Cardiac muscle cell (in vitro differentiated cells and primary cell): ENCODE measurements around the gene HORMAD2. TPM values are rescaled to one million over a fixed set of nuclear protein-coding genes. Genes with fewer than 3 reads are reported as not detected.

Source experiments
- DNase-seq, 2 donors: peaks; one replicate each; pipeline versions ENCODE4 v3.0.0 to v3.0.0-alpha.2; 2010 to 2017; ENCODE audit warnings: low read depth in 1 of 2, low spot score in 1 of 2
- H3K27ac ChIP-seq: fragments of 200-600 bp; sonication (generic); 2 replicates; pipeline ENCODE4 v1.5.1; 2016
- H3K27me3 ChIP-seq: fragments of 200-600 bp; sonication (generic); 2 replicates; pipeline ENCODE4 v1.6.0; 2016; ENCODE audit warnings: control low read depth
- H3K36me3 ChIP-seq: fragments of 200-600 bp; sonication (generic); 2 replicates; pipeline ENCODE4 v1.5.1; 2016; ENCODE audit warnings: control low read depth
- H3K4me1 ChIP-seq: fragments of 200-600 bp; sonication (generic); 2 replicates; pipeline ENCODE4 v1.8.1; 2017; ENCODE audit warnings: low read depth, mild to moderate bottlenecking, mixed run types
- H3K4me3 ChIP-seq: fragments of 200-600 bp; sonication (generic); 2 replicates; pipeline ENCODE4 v1.5.1; 2016; ENCODE audit warnings: mild to moderate bottlenecking
- H3K9me3 ChIP-seq: fragments of 200-600 bp; sonication (generic); 2 replicates; pipeline ENCODE4 v1.5.1; 2017; ENCODE audit warnings: low read depth, mild to moderate bottlenecking, control low read depth
- CTCF ChIP-seq: IDR thresholded peaks from 2 replicates; pipeline ENCODE4 v1.5.1; 2012; ENCODE audit warnings: low read depth, mild to moderate bottlenecking, low read length
- polyA plus RNA-seq: library from polyadenylated mRNA; unstranded; fragments of >200 nt; fragmentation: Nextera tagmentation; extraction: Ambion mirVana; gene quantifications from 2 replicates; pipeline ENCODE4 v1.2.1, GENCODE V29; 2016
- total RNA-seq: library from RNA; depleted of rRNA; stranded (reverse); fragments of >200 nt; gene quantifications from 2 replicates; pipeline ENCODE4 v1.2.3, GENCODE V29; 2016

HORMAD2 gene
- total and polyA plus RNA-seq, 2 experiments from 2014 or later, result not detected

- no peak for DNase-seq
- no peak overlapping the region for H3K27ac ChIP-seq
- H3K36me3 ChIP-seq, result no peaks in the 10 kb centered on the region
- no peaks in the 10 kb centered on the region for H3K27me3 ChIP-seq
- H3K9me3 ChIP-seq, result no peaks in the 10 kb centered on the region
- H3K4me1 ChIP-seq, result no peaks in the 10 kb centered on the region
- no peak overlapping the region for H3K4me3 ChIP-seq
- no peak for TF ChIP-seq CTCF
Observed at GRCh38 chr22:30129636-30130035, 49.4 kb downstream of the HORMAD2 start.

- no peak for TF ChIP-seq CTCF
- H3K27ac ChIP-seq, result no peak overlapping the region
- H3K9me3 ChIP-seq, result no peaks in the 10 kb centered on the region
- no peaks in the 10 kb centered on the region for H3K36me3 ChIP-seq
- no peaks in the 10 kb centered on the region for H3K4me1 ChIP-seq
- H3K4me3 ChIP-seq, result no peak overlapping the region
- DNase-seq, result no peak
- peaks cover 6% of the 10 kb centered on the region for H3K27me3 ChIP-seq
Observed at GRCh38 chr22:30132290-30132996, 52.2 kb downstream of the HORMAD2 start.

GRCh38 chr22:30140414-30140813 is 60.1 kb downstream of the HORMAD2 start:
- Histone ChIP-seq H3K27ac (no peak overlapping the region), H3K36me3 (no peaks in the 10 kb centered on the region), H3K9me3 (no peaks in the 10 kb centered on the region), H3K4me1 (no peaks in the 10 kb centered on the region), H3K27me3 (peaks cover 6% of the 10 kb centered on the region), H3K4me3 (no peak overlapping the region)
- no peak for TF ChIP-seq CTCF
- DNase-seq, result no peak

- H3K36me3 ChIP-seq, result no peaks in the 10 kb centered on the region
- H3K27ac ChIP-seq, result no peak overlapping the region
- no peaks in the 10 kb centered on the region for H3K4me1 ChIP-seq
- TF ChIP-seq CTCF, result no peak
- no peak overlapping the region for H3K4me3 ChIP-seq
- no peaks in the 10 kb centered on the region for H3K9me3 ChIP-seq
- no peaks in the 10 kb centered on the region for H3K27me3 ChIP-seq
- no peak for DNase-seq
Observed at GRCh38 chr22:30143265-30143664, 63.0 kb downstream of the HORMAD2 start.

GRCh38 chr22:30144391-30144790 is 64.1 kb downstream of the HORMAD2 start:
- H3K9me3 ChIP-seq, result no peaks in the 10 kb centered on the region
- no peaks in the 10 kb centered on the region for H3K4me1 ChIP-seq
- no peaks in the 10 kb centered on the region for H3K36me3 ChIP-seq
- no peaks in the 10 kb centered on the region for H3K27me3 ChIP-seq
- H3K4me3 ChIP-seq, result no peak overlapping the region
- DNase-seq, result no peak
- TF ChIP-seq CTCF, result no peak
- H3K27ac ChIP-seq, result no peak overlapping the region
